HG02943 (cell line): Measurements from ENCODE around the gene XPO5.
A peak's percentile ranks its signal among the peaks of the same experiment; 100 is the strongest.

Experiments used
- ATAC-seq: cut with Tn5 transposase; IDR thresholded peaks from one replicate; pipeline ENCODE4 v1.9.1; 2021; ENCODE audit warnings: mild to moderate bottlenecking, low read depth, moderate library complexity; ENCODE audit not compliant: unreplicated experiment

The XPO5 gene

GRCh38 chr6:43520097-43520496 is 55.7 kb downstream of the XPO5 start:
- ATAC-seq = no peak

DNA sequence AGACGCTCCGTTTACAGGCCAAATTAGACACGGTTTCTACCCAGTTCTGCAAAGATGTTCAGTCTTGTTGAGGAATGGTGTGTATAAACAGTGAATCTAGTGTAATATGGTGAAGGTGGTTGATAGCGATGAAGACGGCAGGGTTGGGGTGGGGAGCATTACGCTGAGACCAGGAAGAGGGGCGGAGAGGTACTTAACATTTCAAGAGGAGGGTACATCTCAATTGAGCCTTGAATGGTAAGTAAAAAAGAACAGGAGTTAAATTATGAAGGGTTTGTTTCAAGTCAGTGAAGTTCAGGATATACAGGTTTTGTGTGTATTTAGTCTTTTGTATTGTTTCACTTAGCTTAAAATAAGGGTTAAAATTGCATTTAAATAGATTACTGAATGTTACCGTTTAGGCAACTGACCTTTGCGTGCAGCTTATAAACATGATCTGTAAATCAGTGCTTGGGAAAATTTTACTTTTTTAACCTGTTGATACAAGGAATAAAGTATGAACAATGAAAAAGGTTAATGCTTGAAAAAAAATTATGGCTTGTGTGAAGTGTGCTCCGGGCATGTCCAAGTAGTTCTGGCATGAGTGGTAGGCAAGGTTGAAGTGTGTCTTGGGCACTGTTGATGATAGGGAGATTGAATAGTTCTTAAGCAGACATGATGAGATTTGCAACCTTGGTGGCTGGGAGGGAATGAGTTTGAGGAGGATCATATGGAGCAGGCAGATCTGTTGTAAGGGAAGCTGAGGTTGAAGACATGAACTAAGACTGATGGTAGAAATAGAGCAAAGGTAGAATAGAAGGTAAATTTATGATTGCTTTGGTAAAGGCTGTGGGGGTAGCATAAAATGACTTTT is 58.1 kb downstream of the XPO5 start:
- no peak for ATAC-seq

GRCh38 chr6:43516697-43517504 is 58.9 kb downstream of the XPO5 start, which contains the start of the genes POLR1C and YIPF3:
POLR1C (plus strand) TSS chr6:43517089; CDS start chr6:43517110, 21 bp downstream.
YIPF3 (minus strand) TSS chr6:43516926; CDS start chr6:43516807, 119 bp downstream.
- ATAC-seq = peak; percentile 81

- no peak for ATAC-seq
These were observed 59.5 kb downstream of the XPO5 start for GRCh38 chr6:43516367-43516696.

DNA sequence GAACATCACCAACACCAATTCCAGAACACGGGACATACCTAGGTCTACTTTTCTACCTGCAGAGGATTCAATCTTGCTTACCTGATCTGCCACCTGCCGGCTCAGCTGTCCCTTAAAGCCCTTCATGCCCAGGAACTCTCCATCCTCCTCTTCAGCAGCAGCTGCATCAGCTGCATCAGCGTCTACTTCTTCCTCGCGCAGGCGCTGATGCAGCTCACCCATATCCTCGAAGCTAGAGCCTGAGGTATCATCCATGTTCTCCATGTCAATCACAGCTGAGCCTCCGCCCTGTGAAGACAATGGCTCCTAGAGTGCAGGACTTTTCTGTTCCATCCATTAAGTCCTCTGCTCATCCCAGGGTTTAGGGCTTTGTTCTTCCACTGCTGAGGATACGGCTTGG is 60.0 kb downstream of the XPO5 start:
- no peak for ATAC-seq

GRCh38 chr6:43511824-43512415 is 63.9 kb downstream of the XPO5 start:
- no peak for ATAC-seq

DNA sequence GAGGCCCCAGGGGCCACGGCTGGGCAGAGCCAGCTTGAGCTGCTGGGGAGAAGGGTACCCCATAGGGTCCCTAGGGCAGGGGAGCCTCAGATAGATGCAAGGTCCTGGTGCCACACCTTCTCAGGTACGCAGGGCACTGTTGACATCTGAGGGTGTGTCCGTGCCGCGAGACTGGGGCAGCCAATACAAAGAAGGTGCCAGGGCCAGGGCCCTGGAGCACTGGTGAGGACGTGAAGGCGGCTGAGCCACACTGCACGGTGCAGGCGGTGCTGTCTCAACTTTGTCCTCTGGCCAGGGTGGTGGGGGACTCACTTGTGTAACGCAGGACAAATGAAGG is 65.0 kb downstream of the XPO5 start:
- no peak for ATAC-seq

- no peak for ATAC-seq
These were observed 65.6 kb downstream of the XPO5 start, which contains the start of gene LRRC73 for GRCh38 chr6:43509984-43510826. LRRC73 (minus strand) TSS chr6:43510346; CDS start chr6:43509785, 561 bp downstream.

DNA sequence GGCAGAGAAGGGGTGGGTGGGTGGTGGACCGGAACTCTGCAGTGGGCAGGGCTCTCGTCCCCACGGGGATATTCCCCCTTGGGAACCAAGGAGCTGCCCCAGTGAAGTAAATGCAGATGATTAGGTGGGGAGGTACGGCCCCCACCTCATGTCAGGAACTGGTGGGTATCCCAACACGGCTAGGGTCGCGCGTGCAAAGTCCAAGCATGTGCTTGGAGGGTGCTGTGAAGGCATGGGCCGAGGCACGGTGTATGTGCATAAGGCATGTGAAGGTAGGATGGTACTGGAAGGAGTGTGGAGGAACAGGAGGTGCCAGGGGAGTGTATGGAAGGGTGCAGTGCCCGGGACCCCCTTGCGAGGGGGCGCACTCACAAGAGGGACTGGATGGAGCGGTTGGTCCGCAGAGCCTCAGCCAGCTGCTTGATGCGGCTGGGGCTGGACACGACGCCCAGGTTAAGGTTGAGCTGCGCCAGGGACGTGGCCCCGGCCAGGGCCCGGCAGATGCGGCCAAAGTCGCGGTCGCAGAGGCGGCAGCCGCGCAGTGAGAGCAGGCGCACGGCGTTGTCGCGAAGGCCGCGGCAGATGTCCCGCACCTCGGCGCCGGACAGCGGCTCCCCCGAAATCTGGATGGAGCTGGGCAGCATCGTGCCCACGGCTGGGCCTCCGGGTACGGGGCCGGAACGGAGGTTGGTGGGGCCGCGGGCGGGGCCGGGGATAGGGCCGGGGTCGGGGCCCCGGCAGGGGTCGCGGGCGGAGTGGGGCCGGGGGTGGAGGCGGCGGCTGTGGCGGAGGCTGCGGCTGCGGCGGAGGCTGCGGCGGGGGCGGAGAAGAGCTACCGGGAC is 66.5 kb downstream of the XPO5 start:
- no peak for ATAC-seq

DNA sequence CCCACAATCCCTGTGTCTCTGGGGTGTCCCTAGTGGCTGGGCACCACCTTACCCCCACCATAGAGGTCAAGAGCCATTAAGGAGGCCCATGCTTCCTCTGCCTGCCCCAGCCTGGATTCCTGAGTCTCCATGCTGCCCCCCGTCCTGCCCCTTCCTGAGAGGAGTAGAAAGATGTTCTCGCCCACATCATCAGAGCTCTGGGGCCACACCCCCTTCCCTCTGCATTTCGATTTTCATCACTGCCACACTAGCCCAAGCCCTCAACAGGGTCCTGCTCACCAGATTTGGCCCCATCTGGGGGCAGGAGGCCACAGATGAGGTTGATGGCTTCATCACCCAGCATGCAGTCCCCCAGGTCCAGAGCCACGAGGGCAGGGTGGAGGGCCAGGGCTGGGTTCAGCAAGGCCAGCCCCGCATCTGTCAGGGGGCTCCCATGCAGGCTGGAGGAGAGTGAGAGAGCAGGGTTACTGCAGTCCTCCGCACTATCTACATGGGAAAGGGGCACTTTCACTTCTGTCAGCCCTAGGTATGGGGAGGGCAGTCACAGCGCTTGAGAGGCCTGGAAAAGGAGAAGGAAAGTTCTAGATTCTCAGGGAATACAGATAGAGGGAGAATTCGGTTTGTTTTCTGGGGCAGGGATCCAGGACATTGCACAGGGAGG is 67.2 kb downstream of the XPO5 start:
- no peak for ATAC-seq

GRCh38 chr6:43506667-43507471 is 69.0 kb downstream of the XPO5 start:
- ATAC-seq = no peak

GRCh38 chr6:43506171-43506570 is 69.7 kb downstream of the XPO5 start:
- no peak for ATAC-seq

GRCh38 chr6:43505718-43506117 is 70.1 kb downstream of the XPO5 start:
- ATAC-seq = no peak

DNA sequence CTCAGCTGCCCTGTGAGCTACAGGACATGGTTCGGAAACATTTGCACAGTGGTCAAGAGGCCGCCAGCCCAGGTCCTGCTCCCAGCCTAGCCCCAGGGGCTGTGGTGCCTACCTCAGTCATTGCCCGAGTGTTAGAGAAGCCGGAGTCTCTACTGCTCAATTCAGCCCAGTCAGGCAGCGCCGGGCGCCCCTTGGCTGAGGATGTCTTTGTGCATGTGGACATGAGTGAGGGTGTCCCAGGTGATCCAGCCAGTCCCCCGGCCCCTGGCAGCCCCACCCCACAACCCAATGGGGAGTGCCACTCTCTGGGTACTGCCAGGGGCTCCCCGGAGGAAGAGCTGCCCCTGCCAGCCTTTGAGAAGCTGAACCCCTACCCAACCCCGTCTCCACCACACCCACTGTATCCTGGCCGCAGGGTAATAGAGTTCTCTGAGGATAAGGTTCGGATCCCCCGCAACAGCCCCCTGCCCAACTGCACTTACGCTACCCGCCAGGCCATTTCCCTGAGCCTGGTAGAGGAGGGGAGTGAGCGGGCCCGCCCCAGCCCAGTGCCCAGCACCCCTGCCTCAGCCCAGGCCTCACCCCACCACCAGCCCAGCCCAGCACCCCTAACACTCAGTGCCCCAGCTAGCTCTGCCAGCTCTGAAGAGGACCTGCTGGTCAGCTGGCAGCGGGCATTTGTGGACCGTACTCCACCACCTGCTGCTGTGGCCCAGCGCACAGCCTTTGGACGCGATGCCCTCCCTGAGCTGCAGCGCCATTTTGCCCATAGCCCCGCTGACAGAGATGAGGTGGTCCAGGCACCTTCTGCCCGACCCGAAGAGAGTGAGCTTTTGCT is 70.9 kb downstream of the XPO5 start:
- no peak for ATAC-seq

- no peak for ATAC-seq
These were observed 72.4 kb downstream of the XPO5 start for GRCh38 chr6:43503443-43503842.

- ATAC-seq = no peak
These were observed 73.2 kb downstream of the XPO5 start for GRCh38 chr6:43502666-43503065.

DNA sequence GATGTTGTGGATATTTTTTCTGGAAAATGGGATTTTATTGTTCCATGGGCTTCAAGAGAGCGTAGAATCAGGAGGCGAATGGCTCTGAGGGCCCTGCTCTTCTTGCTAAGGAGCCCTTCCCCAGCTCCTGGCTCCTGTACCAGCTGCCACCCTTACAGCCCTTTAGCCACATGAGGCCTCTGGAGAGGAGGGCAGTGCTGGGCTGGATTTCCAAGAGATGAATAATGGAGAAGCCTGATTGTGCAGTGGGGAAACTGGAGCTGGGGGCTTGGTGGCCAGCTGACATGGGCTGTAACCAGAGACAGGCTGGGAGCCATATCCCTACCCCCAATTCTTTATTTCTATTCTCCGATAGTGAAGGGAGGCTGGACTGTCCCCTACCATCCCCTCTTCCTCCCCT is 74.9 kb downstream of the XPO5 start:
- no peak for ATAC-seq
